WTC11 (cell line): ENCODE measurements around the gene CYLD. TPM values are rescaled to one million over a fixed set of nuclear protein-coding genes. Genes with fewer than 3 reads are reported as not detected.

Experiments used
- ATAC-seq: fragments of 200-7000 bp; cut with Tn5 transposase; 2 replicates; pipeline ENCODE4 v1.10.0; 2021; ENCODE audit warnings: mild to moderate bottlenecking, moderate library complexity
- CTCF ChIA-PET: fragments of 300-600 bp; sonication (Branson Sonifier 250); formaldehyde crosslinking; loops from one replicate; lab custom pipeline; 2021; ENCODE audit warnings: antibody characterized with exemption; lab: Charles Lee
- POLR2A ChIA-PET: fragments of 350-600 bp; sonication (Branson Sonifier 250); formaldehyde crosslinking; loops from one replicate; lab custom pipeline; 2021; ENCODE audit warnings: antibody characterized with exemption; lab: Charles Lee
- DNase-seq: peaks from one replicate; pipeline ENCODE4 v3.0.0; 2021; ENCODE audit warnings: low spot score
- H3K27ac Mint-ChIP-seq: 2 replicates; pipeline ENCODE4 v1.8.0; 2021; ENCODE audit warnings: mixed read lengths
- H3K27me3 Mint-ChIP-seq: 2 replicates; pipeline ENCODE4 v1.8.0; 2021; ENCODE audit warnings: low read depth, mild to moderate bottlenecking, moderate library complexity, mixed read lengths
- H3K36me3 Mint-ChIP-seq: 2 replicates; pipeline ENCODE4 v1.8.0; 2021; ENCODE audit warnings: mixed read lengths
- H3K4me1 Mint-ChIP-seq: 2 replicates; pipeline ENCODE4 v1.8.0; 2022; ENCODE audit warnings: mixed read lengths
- H3K4me3 Mint-ChIP-seq: 2 replicates; pipeline ENCODE4 v1.8.0; 2021; ENCODE audit warnings: mild to moderate bottlenecking, moderate library complexity, mixed read lengths
- H3K9me3 Mint-ChIP-seq: 2 replicates; pipeline ENCODE4 v1.8.0; 2021; ENCODE audit warnings: mixed read lengths
- AFF4 ChIP-seq: sonication (generic); formaldehyde crosslinking; IDR thresholded peaks from 2 replicates; pipeline ENCODE4 v1.8.1; 2023; ENCODE audit warnings: mild to moderate bottlenecking, missing genetic modification reagents, borderline replicate concordance
- ATF1 ChIP-seq: sonication (generic); formaldehyde crosslinking; IDR thresholded peaks from 2 replicates; pipeline ENCODE4 v1.8.1; 2023; ENCODE audit warnings: mild to moderate bottlenecking, moderate library complexity, missing genetic modification reagents
- EMX1 ChIP-seq: fragments of 250-450 bp; sonication (Bioruptor Pico); IDR thresholded peaks from 2 replicates; pipeline ENCODE4 v1.8.0; 2021; ENCODE audit warnings: mild to moderate bottlenecking
- ESRRA ChIP-seq: sonication (generic); formaldehyde crosslinking; IDR thresholded peaks from 2 replicates; pipeline ENCODE4 v1.8.1; 2022; ENCODE audit warnings: mild to moderate bottlenecking, missing genetic modification reagents, borderline replicate concordance
- ETV6 ChIP-seq: sonication (generic); formaldehyde crosslinking; IDR thresholded peaks from 2 replicates; pipeline ENCODE4 v1.8.1; 2022; ENCODE audit warnings: mild to moderate bottlenecking, missing genetic modification reagents
- GABPB1 ChIP-seq: sonication (generic); formaldehyde crosslinking; IDR thresholded peaks from 2 replicates; pipeline ENCODE4 v1.8.1; 2023; ENCODE audit warnings: mild to moderate bottlenecking, missing genetic modification reagents
- GRHL2 ChIP-seq: fragments of 250-450 bp; sonication (Bioruptor Pico); IDR thresholded peaks from 2 replicates; pipeline ENCODE4 v1.8.0; 2022; ENCODE audit warnings: mild to moderate bottlenecking, moderate library complexity; ENCODE audit not compliant: insufficient replicate concordance, severe bottlenecking
- GTF2I ChIP-seq: fragments of 250-450 bp; sonication (Bioruptor Pico); conservative IDR thresholded peaks from 2 replicates; pipeline ENCODE4 v1.4.0; 2021; ENCODE audit warnings: mild to moderate bottlenecking
- NFE2L1 ChIP-seq: sonication (generic); formaldehyde crosslinking; IDR thresholded peaks from 2 replicates; pipeline ENCODE4 v1.8.1; 2023; ENCODE audit warnings: missing genetic modification reagents
- NR1H2 ChIP-seq: sonication (generic); formaldehyde crosslinking; IDR thresholded peaks from 2 replicates; pipeline ENCODE4 v1.9.0; 2021; ENCODE audit warnings: mild to moderate bottlenecking, moderate library complexity, missing genetic modification reagents
- NR2C2 ChIP-seq: sonication (generic); formaldehyde crosslinking; IDR thresholded peaks from 2 replicates; pipeline ENCODE4 v1.8.0; 2022; ENCODE audit warnings: mild to moderate bottlenecking, missing genetic modification reagents
- TCF7 ChIP-seq: sonication (generic); formaldehyde crosslinking; IDR thresholded peaks from 2 replicates; pipeline ENCODE4 v1.8.0; 2022; ENCODE audit warnings: mild to moderate bottlenecking, low read depth, missing genetic modification reagents, moderate library complexity
- ZBTB43 ChIP-seq: sonication (generic); formaldehyde crosslinking; IDR thresholded peaks from 2 replicates; pipeline ENCODE4 v1.8.1; 2023; ENCODE audit warnings: mild to moderate bottlenecking, missing genetic modification reagents
- total RNA-seq: library from RNA; stranded (reverse); gene quantifications from 3 replicates; pipeline ENCODE4 v1.2.3, GENCODE V29; 2021
- TF ChIP-seq, protein P1 (sequence below): sonication (generic); formaldehyde crosslinking; IDR thresholded peaks from 2 replicates; pipeline ENCODE4 v1.8.0; 2022; ENCODE audit warnings: missing genetic modification reagents
- TF ChIP-seq, protein P2 (sequence below): sonication (generic); formaldehyde crosslinking; IDR thresholded peaks from 2 replicates; pipeline ENCODE4 v1.8.1; 2022; ENCODE audit warnings: mild to moderate bottlenecking, moderate library complexity, missing genetic modification reagents
- TF ChIP-seq, protein P3 (sequence below): sonication (generic); formaldehyde crosslinking; IDR thresholded peaks from 2 replicates; pipeline ENCODE4 v1.8.1; 2022; ENCODE audit warnings: mild to moderate bottlenecking, missing genetic modification reagents, moderate library complexity, borderline replicate concordance

Gene CYLD
- total RNA-seq, 1 experiment from 2014 or later, result 10.8 TPM

DNA sequence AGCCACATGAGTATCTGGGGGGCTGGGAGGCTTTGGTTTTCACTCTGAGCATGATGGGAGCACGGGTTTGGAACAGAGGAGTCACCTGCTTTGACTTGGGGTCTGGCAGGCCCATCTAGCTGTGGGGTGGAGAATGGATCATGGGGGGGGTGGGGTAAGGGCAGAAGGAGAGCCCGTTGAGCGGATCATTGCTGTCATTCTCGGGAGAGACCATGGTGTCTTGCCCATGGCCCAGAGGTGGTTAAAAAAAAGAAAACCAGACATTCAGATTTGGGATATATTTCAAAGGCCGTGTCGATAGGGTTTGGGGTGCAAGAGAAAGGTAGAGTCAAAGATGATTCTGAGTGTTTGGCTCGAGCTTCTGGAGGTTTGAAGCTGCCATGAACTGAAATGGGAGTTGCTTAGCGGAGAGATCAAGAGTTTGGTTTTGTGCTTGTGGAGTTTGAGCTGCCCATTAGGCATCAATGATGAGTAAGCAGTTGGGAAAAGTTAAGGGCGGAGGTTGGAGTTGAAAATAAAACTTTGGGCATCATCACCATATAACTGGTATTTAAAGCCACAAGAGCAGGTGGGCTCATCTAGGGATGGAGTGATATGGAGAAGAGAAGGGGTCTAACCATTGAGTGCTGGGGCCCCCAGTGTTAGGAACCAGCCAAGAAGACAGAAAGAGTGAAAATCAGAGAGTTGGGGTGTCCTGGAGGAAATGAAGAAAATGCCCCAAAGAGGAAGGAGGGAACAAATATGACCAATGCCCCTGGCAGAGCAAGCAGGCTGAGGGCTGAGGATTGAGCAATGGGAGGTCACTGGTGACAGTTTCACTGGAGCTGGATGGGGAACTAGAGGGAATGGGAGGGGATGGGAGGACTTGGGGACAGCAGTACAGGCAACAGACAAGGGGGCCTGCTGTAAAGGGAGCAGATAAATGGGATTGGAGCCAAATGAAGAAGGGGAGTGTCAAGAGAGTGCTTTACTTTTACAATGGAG, 46.6 kb upstream of the CYLD start:
- no peak for ATAC-seq
- Mint-ChIP-seq H3K9me3 (no peaks in the 10 kb centered on the region), H3K4me3 (no peak overlapping the region), H3K27me3 (peaks cover 32% of the 10 kb centered on the region), H3K36me3 (no peaks in the 10 kb centered on the region), H3K4me1 (no peaks in the 10 kb centered on the region), H3K27ac (no peak overlapping the region)
- no peak for DNase-seq
- TF ChIP-seq GRHL2 (CRISPR knock-in tag), result no peak
- TF ChIP-seq, protein P1, sequence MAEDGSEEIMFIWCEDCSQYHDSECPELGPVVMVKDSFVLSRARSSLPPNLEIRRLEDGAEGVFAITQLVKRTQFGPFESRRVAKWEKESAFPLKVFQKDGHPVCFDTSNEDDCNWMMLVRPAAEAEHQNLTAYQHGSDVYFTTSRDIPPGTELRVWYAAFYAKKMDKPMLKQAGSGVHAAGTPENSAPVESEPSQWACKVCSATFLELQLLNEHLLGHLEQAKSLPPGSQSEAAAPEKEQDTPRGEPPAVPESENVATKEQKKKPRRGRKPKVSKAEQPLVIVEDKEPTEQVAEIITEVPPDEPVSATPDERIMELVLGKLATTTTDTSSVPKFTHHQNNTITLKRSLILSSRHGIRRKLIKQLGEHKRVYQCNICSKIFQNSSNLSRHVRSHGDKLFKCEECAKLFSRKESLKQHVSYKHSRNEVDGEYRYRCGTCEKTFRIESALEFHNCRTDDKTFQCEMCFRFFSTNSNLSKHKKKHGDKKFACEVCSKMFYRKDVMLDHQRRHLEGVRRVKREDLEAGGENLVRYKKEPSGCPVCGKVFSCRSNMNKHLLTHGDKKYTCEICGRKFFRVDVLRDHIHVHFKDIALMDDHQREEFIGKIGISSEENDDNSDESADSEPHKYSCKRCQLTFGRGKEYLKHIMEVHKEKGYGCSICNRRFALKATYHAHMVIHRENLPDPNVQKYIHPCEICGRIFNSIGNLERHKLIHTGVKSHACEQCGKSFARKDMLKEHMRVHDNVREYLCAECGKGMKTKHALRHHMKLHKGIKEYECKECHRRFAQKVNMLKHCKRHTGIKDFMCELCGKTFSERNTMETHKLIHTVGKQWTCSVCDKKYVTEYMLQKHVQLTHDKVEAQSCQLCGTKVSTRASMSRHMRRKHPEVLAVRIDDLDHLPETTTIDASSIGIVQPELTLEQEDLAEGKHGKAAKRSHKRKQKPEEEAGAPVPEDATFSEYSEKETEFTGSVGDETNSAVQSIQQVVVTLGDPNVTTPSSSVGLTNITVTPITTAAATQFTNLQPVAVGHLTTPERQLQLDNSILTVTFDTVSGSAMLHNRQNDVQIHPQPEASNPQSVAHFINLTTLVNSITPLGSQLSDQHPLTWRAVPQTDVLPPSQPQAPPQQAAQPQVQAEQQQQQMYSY (CRISPR knock-in tag), result no peak
- TF ChIP-seq, protein P2, sequence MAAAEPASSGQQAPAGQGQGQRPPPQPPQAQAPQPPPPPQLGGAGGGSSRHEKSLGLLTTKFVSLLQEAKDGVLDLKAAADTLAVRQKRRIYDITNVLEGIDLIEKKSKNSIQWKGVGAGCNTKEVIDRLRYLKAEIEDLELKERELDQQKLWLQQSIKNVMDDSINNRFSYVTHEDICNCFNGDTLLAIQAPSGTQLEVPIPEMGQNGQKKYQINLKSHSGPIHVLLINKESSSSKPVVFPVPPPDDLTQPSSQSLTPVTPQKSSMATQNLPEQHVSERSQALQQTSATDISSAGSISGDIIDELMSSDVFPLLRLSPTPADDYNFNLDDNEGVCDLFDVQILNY, result no peak
- TF ChIP-seq GABPB1, result no peak
- TF ChIP-seq, protein P3, sequence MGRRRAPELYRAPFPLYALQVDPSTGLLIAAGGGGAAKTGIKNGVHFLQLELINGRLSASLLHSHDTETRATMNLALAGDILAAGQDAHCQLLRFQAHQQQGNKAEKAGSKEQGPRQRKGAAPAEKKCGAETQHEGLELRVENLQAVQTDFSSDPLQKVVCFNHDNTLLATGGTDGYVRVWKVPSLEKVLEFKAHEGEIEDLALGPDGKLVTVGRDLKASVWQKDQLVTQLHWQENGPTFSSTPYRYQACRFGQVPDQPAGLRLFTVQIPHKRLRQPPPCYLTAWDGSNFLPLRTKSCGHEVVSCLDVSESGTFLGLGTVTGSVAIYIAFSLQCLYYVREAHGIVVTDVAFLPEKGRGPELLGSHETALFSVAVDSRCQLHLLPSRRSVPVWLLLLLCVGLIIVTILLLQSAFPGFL (CRISPR knock-in tag), result no peak
- no peak for TF ChIP-seq ESRRA
- TF ChIP-seq ETV6 (CRISPR knock-in tag), result no peak
- TF ChIP-seq ATF1, result no peak
- no peak for TF ChIP-seq ZBTB43
- no peak for TF ChIP-seq NFE2L1
- no peak for TF ChIP-seq TCF7 (CRISPR knock-in tag)
- TF ChIP-seq EMX1 (CRISPR knock-in tag), result no peak
- no peak for TF ChIP-seq NR2C2 (CRISPR knock-in tag)
- no peak for TF ChIP-seq AFF4
- TF ChIP-seq GTF2I (CRISPR knock-in tag), result no peak
- TF ChIP-seq NR1H2 (CRISPR knock-in tag), result no peak
- ChIA-PET POLR2A (no interaction called here), CTCF (interaction anchor here (0.8 to 1.7 kb wide), 3 partner anchors 21 to 111 kb away, joined by 3 to 6 read pairs (median 3); no protein-coding TSS in a partner anchor)
